ENCODE results near the gene TMEM178A.
"Not testable (repeated sequence)": the region's sequence is repeated elsewhere in the genome, so short reads cannot be mapped to it uniquely, and the experiment has no call there.

TMEM178A gene
- 0.05 to 0.13 reads per million in 2 donors for total RNA-seq

DNA sequence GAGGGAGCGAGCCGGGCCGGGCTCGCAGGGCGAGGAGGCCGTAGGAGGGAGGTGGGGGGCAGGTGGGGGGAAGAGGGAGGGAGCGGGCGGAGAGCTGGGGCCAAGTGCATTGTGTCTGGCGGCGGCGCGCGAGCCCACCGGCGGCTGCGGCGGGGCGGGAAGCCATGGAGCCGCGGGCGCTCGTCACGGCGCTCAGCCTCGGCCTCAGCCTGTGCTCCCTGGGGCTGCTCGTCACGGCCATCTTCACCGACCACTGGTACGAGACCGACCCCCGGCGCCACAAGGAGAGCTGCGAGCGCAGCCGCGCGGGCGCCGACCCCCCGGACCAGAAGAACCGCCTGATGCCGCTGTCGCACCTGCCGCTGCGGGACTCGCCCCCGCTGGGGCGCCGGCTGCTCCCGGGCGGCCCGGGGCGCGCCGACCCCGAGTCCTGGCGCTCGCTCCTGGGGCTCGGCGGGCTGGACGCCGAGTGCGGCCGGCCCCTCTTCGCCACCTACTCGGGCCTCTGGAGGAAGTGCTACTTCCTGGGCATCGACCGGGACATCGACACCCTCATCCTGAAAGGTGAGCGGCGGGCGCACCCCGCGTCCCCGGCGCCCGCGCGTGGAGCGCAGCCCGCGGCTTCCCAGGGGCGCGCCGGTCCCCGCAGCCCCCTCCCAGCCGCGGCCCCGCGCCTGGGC, at the start of gene TMEM178A:
TSS of gene TMEM178A (plus strand) at position 107 of the 680 bp plus-strand sequence. CDS start at position 165, 58 bp downstream.
- DNase-seq: no peak

- no peak for DNase-seq
These were observed 47.5 kb upstream of the TMEM178A start for GRCh38 chr2:39618236-39618635.

DNA sequence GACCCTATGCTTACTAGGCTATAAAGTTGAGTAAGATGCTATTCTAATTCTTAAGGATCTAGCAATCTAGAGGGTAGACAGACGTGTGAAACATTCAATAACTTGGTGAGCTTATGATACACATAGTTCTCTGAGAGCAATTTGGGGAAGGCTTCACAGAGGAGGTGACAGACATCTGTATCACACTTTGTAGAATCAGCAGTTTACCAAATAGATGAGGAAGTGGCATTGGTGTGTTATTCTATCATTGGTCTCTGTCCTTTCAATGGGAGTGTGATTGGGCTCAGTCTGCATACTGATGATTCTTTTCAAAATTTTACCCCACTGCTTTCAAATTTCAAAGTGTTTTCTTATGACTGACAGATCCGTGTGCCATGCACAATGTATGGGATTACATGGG, 47.0 kb upstream of the TMEM178A start:
- no peak for DNase-seq

GRCh38 chr2:39620067-39620466, 45.6 kb upstream of the TMEM178A start:
- no peak for DNase-seq

DNA sequence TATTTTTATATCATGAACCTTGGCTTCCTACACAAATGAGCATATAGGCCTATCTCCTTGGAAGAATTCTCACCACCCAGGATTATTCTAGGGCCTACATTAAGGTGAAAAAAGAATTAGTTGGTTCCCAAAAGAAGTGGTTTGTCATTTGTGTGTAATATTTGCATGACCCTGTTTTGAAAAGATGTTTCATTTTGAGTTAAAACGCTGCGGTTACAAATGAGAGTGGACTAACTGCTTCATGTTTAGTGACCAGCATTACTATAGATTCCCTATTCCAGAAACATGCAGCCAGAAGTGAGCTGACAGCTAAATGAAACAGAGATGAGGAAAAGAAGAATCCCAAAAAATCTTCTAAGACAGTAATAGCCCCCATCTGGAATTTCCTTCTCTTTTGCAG, 44.1 kb upstream of the TMEM178A start:
- no peak for DNase-seq

DNA sequence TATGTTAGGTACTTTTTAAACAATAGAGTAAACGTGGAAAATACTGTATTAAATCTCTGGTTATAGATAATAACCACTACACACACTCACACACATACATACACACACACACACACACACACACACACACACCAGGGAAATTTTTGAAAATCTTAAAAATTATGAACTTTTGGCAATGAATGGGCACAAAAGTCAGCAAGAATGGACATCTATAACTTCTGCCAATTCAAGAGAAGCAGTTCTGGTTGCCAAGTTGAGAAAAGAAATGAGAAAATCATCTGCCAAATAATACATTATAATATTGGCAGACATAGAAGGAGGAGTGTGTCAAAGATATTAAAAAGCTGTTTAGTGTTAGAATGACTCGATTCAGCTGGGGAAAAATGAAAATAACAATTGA, 42.9 kb upstream of the TMEM178A start:
- no peak for DNase-seq

- DNase-seq: no peak
These were observed 41.8 kb upstream of the TMEM178A start for GRCh38 chr2:39623917-39624316.

DNA sequence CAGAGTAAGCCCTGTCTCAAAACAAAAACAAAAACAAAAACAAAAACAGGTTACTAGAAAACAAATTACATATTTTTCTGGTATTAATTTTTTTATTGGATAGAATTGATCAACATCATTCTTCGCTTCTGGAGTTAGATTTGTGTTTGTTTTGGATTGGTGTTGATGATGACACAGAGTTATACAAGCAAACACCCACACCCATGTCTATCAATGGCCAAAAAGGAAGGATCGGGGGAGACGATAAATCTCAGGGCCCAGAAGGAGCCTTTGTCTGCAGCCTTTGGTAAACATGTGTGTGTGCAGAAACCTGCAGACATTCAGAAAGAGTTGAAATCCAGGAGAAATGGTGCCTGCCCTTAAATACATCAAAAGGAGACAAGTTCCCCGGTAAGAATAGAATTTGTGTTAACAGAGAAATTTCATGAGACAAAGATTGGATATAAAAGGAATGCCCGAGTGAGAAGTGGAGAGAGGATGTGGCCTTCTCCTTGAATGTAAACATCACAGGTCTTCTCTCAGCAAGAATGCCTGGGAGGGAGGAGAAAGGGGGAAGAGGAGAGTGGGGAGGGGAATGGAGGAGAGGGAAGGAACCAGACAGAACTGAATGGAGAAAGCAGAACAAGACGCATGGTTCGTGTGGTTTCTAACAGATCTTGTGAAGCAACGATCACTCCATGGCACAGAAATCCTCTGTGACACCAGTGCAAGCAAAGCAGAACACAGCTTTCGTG, 40.4 kb upstream of the TMEM178A start:
- DNase-seq: no peak

GRCh38 chr2:39625927-39626270, 39.8 kb upstream of the TMEM178A start:
- no peak for DNase-seq

- not testable (repeated sequence) for DNase-seq
These were observed 37.4 kb upstream of the TMEM178A start for GRCh38 chr2:39628346-39628745.

GRCh38 chr2:39629646-39630045, 36.1 kb upstream of the TMEM178A start:
- DNase-seq: no peak

- no peak for DNase-seq
These were observed 34.5 kb upstream of the TMEM178A start for GRCh38 chr2:39631256-39631655.

GRCh38 chr2:39631718-39632117, 34.0 kb upstream of the TMEM178A start:
- no peak for DNase-seq

DNA sequence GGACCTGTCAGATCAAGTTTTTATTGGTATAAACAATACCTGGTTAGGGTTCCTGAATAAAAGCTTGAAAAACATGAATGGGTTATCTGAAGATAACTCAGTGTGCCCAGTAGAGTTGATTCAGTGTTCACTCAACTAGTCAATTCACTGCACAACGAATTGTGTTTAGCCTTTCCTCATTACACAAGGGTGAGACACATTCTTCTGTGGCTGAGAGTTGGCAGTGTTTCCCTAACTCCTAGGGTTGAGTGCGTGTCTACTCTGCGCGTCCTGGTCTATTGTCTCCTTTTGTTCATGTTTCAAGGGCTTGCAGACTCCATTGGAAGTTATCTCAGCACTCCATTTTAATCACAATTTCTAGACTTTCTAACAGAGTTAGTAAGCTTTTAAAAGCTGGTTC, 32.8 kb upstream of the TMEM178A start:
- DNase-seq: no peak

DNA sequence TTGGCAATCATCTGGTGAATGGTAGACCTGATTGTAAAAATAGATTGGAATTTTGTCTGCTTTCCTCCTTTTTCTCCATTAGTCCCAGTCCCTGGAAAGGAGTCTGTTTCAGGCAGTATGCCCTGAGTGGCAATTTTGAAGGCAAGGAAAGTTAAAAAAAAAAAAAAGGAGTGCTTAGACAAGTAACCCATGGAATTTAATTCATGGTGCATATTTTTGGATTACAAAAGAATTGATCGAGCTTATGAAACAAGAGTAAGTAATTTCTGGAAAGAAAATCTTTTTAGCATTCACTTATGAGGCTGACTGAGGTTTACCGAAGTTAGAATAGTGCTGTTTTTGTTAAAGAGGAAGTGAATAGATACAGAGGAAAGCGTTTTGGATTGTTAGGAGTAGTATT, 29.4 kb upstream of the TMEM178A start:
- DNase-seq: no peak

DNA sequence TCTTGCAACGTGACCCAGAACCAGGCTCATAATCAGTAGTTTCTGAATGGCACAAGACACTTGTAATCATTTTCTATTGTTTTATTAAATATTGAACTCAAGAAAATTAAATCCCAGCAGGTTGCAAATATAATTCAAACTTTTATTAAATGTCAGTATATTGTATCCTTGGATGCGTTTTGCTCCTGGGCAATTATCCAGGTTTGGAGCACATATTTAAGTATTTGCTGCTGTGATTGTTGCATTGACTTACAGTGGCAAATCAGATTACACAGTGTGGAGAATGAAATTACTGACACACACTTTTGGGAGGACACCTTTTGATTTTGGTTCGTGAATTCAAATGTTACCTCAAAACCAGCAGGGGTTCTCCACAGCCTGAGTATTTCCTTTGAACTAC, 27.1 kb upstream of the TMEM178A start:
- DNase-seq: no peak

DNA sequence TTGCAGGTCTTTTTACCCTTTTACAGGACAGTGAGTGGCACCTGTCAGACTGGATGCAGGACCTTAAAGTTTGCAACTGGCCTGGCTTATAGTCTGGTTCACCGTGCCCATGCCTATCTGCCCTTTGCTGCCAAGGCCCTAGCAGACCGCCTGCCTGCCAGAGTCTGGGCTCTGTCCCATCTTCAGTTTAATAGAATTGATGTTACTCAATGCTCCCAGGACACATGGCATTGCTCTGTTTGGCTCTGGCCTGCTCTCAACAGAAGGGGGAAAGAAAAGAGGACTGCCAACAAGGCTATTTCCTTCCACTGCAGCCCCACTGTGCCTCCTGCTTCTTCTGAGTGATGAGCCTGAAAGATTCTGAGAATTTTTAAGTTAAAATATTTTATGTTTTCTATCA, 25.6 kb upstream of the TMEM178A start:
- no peak for DNase-seq

GRCh38 chr2:39640681-39641080, 25.0 kb upstream of the TMEM178A start:
- DNase-seq: no peak

GRCh38 chr2:39641635-39642034, 24.1 kb upstream of the TMEM178A start:
- DNase-seq: no peak

DNA sequence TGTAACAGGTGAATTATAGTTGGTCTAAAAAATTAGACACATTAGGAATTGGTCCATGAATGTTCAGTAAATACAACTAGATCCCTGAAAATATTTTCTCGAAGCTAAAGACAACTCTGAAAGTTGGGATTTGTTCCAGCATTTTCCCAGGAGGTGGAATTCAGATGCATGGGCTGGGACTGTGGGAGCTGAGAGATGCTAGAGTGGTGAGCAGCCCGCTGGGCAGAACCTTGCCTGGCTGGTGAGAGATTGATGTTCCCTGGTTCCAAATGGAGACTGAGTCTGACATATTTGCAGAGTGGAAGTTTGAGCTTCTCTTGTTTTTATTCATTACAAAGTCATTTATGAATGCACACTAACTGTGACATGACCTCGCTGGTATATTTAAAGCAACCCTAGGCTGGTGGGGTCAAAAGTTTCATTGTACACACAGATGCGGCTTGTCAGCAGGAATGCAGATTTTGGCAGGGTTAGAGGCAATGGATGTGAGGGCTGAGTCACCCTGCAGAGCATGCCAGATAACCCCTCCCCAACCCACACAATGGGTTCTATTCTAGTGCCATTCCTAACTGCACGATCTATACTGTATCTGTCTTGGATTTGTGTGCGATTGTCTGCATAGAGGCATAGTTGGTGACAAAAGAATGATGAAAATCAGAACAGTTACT, 23.5 kb upstream of the TMEM178A start:
- DNase-seq: no peak

DNA sequence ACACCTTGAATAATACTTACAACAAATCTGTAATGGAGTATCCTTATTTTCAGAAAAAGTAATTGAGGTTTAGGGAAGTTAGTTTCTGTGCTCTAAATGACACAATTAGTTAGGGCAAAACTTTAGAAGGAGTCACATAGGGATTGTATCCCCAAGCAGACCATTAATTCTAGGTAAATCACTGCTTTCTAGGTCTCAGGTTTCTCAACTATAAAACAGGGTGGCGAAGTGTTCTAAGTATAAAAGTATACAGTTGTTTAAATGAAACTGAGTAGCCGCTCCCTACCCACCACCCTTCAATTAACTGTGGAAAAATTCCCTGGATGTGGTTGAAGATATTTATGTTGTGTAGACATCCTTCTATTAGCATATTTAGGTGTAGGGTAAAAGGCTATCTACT, 19.9 kb upstream of the TMEM178A start:
- no peak for DNase-seq

- no peak for DNase-seq
These were observed 19.4 kb upstream of the TMEM178A start for GRCh38 chr2:39646267-39646666.

- no peak for DNase-seq
These were observed 18.5 kb upstream of the TMEM178A start for GRCh38 chr2:39647104-39647765.

- DNase-seq: no peak
These were observed 17.1 kb upstream of the TMEM178A start for GRCh38 chr2:39648580-39648979.
